Measurements from ENCODE around the gene FAM210A. TPM values are rescaled to one million over a fixed set of nuclear protein-coding genes. Genes with fewer than 3 reads are reported as not detected.

FAM210A gene
- total RNA-seq, 1 donor, result 8.6 TPM

DNA sequence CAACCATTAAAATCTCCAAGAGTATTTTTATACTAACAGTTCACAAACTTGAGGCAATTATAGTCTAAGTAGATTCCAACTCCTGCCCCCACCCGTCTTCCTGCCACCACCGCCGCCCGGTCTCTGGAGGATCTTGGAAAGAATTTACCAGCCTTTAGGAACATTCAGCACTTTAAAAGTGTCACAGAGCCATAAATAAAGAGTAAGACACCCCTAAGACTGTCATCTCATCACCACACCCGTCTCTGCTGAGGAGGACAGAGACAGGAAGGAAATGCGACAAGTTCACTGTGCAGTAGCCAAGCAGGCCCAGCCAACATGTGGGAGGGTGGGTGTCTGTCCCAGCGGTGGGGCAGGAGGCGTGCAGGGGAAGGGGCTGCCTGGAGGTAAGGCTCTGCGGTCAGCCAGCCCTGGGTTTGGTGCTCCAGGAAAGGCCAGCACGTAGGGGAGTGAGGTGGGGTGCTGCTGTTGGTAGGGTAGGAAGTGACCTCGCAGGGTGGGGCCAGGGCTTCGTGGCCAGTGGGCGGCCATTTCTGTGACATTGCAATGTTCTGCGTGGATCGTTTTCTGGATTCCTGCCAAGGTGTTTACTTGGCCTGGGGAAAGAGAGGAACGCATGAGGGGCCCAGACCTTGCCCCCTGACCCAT lies 111.6 kb downstream of the FAM210A start:
- no peaks in the 10 kb centered on the region for H3K9me3 ChIP-seq (ENCODE audit: low read depth, low read length)
- H3K4me1 ChIP-seq (ENCODE audit: insufficient read depth, low read length), result peaks cover 66% of the 10 kb centered on the region
- H3K4me3 ChIP-seq (ENCODE audit: low read length), result no peak overlapping the region
- peaks cover 6% of the 10 kb centered on the region for H3K27me3 ChIP-seq (ENCODE audit: insufficient read depth, low read length)

DNA sequence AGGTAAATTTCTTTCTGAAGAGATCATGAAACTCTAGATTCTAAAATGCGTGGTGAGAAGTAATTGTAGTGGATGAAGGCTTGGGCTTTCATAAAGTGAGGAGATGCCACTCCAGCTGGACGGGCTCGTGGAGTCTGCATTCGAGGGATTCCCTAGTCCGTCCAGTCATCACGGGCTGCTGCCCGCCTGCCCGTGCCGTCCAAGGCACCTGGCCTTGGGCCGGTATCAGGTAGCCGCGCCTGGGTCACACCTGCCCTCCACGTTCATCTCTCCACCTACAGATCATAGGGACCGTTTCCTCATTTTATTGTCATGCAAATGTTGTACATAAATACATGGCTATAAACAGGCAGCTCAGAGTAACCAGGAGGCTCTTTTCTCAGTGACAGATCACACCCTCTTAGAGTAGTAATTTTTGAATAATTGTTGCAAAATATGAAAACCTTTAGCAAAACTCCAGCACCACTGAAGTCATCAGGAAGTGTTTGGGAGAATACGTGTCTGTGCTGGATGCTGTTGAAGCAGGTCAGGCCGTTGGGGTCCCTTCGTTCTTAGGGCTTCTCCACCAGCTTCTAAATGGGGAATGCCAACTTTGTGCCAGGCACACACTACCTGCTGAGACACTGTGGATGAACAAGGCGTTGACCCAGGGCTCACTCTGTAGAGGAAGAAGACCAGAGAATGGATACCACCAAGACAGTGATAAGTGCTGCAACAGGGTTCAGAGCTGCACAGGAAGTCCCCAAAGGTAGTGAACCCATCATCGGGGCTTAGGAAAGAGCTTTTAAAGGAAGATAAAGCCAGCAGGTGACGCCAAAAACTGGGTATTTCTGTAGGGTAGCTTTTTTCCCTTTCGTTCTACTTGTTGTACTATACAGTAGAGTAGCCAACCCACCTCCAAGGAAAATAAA lies 112.5 kb downstream of the FAM210A start:
- Histone ChIP-seq H3K4me3 (ENCODE audit: low read length) (no peak overlapping the region), H3K4me1 (ENCODE audit: insufficient read depth, low read length) (peaks cover 75% of the 10 kb centered on the region)

More for the DNA sequence above, 112.5 kb downstream of the FAM210A start:
- Histone ChIP-seq H3K9me3 (ENCODE audit: low read depth, low read length) (no peaks in the 10 kb centered on the region), H3K27me3 (ENCODE audit: insufficient read depth, low read length) (peaks cover 6% of the 10 kb centered on the region)

Other genes starting within 250 kb of the FAM210A start
- gene RNMT, start 115 bp upstream of the FAM210A start, total RNA-seq, result 108 TPM
- gene MC5R, start 97.6 kb upstream of the FAM210A start, total RNA-seq, result not detected
- gene MC2R, start 189.0 kb upstream of the FAM210A start, total RNA-seq, result under 0.01 TPM